Activated CD4-positive, alpha-beta T cell treated with anti-CD3 and anti-CD28 coated beads, Interleukin-2, amount 10 ng/mL, durations not matched to agents 24 days and 14 days (primary cell): ENCODE data around the gene NDUFB10. TPM values are rescaled to one million over a fixed set of nuclear protein-coding genes. Genes with fewer than 3 reads are reported as not detected.

Experiments
- DNase-seq: peaks from one replicate; pipeline ENCODE4 v3.0.0; 2022
- H3K27ac Mint-ChIP-seq: one replicate; pipeline ENCODE4 v1.8.0; 2022; ENCODE audit warnings: mild to moderate bottlenecking, mixed read lengths
- H3K27me3 Mint-ChIP-seq: one replicate; pipeline ENCODE4 v1.8.0; 2022; ENCODE audit warnings: mixed read lengths
- H3K36me3 Mint-ChIP-seq: one replicate; pipeline ENCODE4 v1.8.0; 2022; ENCODE audit warnings: low read depth, mild to moderate bottlenecking, mixed read lengths
- H3K4me1 Mint-ChIP-seq: one replicate; pipeline ENCODE4 v1.8.0; 2021; ENCODE audit warnings: mixed read lengths
- H3K4me3 Mint-ChIP-seq: one replicate; pipeline ENCODE4 v1.8.0; 2022; ENCODE audit warnings: mild to moderate bottlenecking, moderate library complexity, mixed read lengths
- H3K9me3 Mint-ChIP-seq: one replicate; pipeline ENCODE4 v1.8.0; 2021; ENCODE audit warnings: mixed read lengths
- intact Hi-C: fragments of 100-400 bp; cut with micrococcal nuclease; formaldehyde crosslinking; loops from one replicate; pipeline ENCODE4 v1.15.1; 2023
- total RNA-seq: library from RNA; stranded (reverse); gene quantifications from 2 replicates; pipeline ENCODE4 v1.2.3, GENCODE V29; 2022

Gene NDUFB10
- total RNA-seq, 1 donor from 2014 or later, result 141 TPM

GRCh38 chr16:1998360-1998835 lies 39.1 kb downstream of the NDUFB10 start:
- Mint-ChIP-seq H3K27ac (no peak overlapping the region), H3K36me3 (peaks cover 32% of the 10 kb centered on the region), H3K4me3 (no peak overlapping the region), H3K9me3 (no peaks in the 10 kb centered on the region), H3K4me1 (peaks cover 8% of the 10 kb centered on the region), H3K27me3 (no peaks in the 10 kb centered on the region)
- intact Hi-C loops, result no loop called here
- no peak for DNase-seq

DNA sequence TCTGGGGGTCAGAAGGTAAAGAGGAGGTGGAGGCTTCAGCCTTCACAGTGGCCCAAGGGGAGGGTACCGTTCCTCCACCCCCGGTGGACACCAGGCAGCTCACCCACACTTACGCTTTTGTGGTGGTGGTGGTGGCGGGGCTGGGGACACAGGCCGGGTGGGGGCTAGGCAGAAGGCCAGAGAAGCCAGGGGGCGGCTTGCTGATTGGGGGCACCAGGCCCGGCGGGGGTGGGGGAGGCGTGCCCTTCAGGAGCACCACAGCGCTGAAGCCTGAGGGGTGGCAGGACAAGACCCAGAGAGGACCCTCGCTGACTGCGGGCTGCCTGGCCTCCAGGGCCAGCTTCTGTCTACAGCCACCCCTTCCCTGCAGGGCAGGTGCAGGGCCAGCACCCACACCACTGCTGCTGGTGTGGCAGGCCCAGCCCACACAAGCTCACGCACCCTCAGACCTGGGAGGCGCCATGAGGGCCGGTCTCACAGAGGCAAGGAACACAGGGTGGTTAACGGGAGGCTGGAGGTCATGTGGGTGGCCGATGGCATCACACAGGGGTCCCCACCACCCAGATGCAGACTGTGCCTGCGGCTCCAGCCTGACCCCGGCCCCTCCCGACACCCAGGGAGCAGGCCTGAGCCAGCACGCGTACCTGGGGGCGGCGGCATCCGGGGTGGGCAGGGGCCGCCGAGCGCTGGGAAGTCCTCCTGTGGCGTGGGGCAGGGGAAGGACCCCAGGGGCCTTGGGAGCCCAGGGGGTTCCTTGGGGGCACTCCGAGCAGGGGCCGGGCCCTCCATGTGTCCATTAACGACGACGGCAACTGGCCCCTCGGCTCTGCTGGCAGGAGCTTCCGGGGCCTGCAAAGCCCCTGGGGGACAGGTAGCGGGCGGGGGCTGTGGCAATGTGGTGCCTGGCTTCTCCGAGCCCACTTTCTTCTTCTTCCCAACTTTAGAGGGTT lies 39.8 kb downstream of the NDUFB10 start:
- Mint-ChIP-seq H3K4me3 (no peak overlapping the region), H3K27me3 (no peaks in the 10 kb centered on the region), H3K27ac (no peak overlapping the region), H3K36me3 (peaks cover 32% of the 10 kb centered on the region), H3K9me3 (no peaks in the 10 kb centered on the region), H3K4me1 (peaks cover 7% of the 10 kb centered on the region)
- DNase-seq, result no peak
- intact Hi-C loops, result no loop called here

DNA sequence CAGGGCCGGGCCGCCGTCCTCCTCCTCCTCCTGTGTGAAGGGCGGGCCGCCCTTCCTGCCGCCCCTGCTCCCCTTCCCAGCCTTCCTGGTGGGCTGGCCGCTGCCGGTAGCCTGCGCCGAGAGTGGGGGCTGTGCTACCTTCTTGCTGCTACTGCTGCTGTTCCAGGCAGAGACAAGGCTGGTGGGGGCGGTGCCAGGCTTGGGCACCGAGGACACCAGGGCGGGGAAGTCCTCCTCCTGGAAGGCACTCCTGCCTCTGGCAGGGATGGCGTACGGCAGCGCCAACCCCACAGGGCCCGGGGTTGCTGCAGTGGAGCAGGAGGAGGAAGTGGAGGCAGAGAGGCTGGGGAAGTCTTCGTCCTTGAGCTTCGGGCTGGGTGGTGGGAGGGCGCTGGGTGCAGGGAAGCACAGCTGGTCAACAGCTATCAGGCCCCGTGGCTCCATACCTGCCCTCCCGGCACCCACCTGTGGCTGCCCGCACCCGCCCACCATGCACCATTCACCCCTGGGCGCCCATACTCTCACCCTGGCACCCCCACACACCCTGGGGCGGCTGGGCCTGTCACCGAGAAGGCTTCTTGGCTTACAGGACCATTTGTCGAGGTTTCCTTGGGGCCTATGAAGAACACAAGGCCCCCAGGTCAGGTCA lies 40.7 kb downstream of the NDUFB10 start:
- H3K4me1 Mint-ChIP-seq, result peaks cover 11% of the 10 kb centered on the region
- H3K4me3 Mint-ChIP-seq, result no peak overlapping the region
- H3K9me3 Mint-ChIP-seq, result no peaks in the 10 kb centered on the region
- peaks cover 32% of the 10 kb centered on the region for H3K36me3 Mint-ChIP-seq
- DNase-seq, result no peak
- intact Hi-C loops, result loop anchor here (10.0 kb wide), 1 partner anchor 215 kb away; the partner anchor contains the start of genes BRICD5 and PGP
- H3K27ac Mint-ChIP-seq, result no peak overlapping the region
- H3K27me3 Mint-ChIP-seq, result no peaks in the 10 kb centered on the region

DNA sequence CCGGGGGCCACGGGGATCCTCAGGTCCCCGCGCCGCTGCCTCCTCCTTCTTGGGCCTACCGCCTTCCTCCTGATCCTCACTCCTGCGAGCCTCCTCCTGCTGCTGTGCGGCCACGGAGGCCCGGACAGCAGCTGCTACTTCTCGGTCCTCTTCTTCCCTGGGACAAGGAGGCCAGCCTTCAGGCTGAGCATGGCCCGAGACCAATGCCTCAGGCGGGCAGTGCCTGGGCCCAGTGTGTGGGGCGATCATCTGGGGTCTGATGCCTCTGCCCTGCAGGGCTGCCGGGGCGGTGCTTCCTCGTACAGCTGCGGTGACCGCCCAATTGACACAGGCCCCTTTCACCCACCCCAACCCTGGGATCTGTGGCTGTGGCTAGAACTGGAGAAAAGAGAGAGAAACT lies 41.7 kb downstream of the NDUFB10 start:
- H3K4me3 Mint-ChIP-seq, result no peak overlapping the region
- no peak overlapping the region for H3K27ac Mint-ChIP-seq
- H3K4me1 Mint-ChIP-seq, result peaks cover 11% of the 10 kb centered on the region
- intact Hi-C loops, result loop anchor here (10.0 kb wide), 1 partner anchor 214 kb away; the partner anchor contains the start of genes BRICD5 and PGP
- H3K27me3 Mint-ChIP-seq, result no peaks in the 10 kb centered on the region
- DNase-seq, result no peak
- H3K36me3 Mint-ChIP-seq, result peaks cover 27% of the 10 kb centered on the region
- H3K9me3 Mint-ChIP-seq, result no peaks in the 10 kb centered on the region

DNA sequence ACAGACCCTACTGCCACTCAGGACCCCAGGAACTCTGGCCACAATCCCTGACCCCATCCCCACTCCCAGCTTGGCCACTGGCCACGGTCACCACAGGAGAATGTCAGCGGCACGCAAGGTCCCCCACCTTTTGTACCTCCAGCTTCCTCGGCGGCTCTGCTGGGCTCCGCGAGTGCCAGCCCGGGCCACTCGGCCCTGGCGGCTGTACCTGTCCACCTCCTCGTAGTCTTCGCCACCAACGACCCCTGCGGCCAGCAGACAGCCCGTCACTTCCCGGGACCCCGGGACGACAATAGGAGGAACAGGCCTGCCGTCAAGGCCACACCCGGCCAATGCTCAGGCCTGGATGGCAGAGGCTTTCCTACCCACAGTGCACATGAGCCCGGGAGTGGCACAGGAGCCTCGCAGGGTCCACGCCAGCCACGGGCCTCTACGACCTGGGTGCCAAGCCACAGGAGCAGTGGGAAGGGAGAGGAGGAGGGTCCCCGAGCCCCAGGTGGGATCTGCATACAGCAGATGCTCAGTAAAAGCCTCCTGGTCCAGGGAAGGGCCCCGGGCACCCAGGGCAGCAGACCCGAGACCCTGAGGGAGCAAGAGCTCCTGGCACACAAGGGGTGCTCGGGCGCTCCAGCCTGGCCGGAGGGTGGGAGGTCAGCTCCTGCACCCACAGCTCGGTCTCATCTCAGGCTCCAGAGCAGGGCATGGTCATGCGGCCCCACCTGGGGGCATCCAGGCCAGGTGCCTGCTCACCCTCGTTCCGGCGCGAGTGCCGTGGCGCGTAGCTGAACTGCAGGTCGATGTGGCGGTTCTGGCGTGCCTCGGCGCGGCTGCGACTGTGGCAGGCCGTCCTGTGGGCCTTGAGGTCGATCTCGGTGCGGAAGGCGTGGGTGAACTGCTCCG lies 42.4 kb downstream of the NDUFB10 start:
- H3K27me3 Mint-ChIP-seq, result no peaks in the 10 kb centered on the region
- no peak overlapping the region for H3K27ac Mint-ChIP-seq
- peaks cover 13% of the 10 kb centered on the region for H3K4me1 Mint-ChIP-seq
- H3K36me3 Mint-ChIP-seq, result peaks cover 29% of the 10 kb centered on the region
- H3K4me3 Mint-ChIP-seq, result no peak overlapping the region
- H3K9me3 Mint-ChIP-seq, result no peaks in the 10 kb centered on the region
- DNase-seq, result no peak
- intact Hi-C loops, result loop anchor here (10.0 kb wide), 1 partner anchor 213 kb away; the partner anchor contains the start of genes BRICD5 and PGP

DNA sequence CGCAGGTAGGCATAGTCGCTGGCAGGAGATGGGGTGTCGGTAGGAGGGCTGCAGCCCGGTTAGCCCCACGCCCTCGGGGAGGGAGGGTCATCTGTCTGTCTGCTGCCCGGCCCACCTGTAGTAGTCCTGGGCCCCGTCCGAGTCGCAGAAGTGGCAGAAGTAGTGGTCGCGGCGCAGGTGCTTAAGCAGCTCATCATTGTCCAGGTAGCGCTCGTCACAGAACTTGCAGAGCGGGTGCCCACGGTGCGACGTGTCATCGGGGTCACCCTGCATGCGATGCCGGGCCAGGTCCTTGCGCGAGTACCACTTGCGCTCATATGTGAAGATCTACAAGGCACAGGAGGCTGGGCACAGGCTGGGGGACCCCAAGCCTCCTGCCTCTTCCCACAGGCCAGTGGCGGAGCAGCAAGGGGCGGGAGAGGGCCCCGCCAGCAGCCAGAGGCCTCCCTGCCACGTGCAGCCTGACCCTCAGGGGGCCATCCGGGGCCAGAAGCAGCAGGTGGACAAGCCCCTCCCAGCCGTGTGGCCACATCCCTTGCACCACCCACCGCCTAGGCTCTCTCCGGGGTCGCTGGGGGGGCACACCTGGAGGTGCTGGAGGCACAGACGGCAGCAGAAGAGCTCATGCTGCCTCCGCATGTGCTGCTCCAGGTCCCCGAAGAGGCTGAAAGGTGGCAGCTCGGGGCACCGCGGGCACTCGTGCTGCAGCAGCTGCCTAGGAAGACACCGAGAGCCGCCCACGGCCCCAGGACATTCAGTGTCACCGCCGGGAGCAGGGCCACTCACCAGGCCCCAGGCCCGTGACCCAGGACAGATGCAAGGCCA lies 43.3 kb downstream of the NDUFB10 start:
- no peak overlapping the region for H3K4me3 Mint-ChIP-seq
- H3K4me1 Mint-ChIP-seq, result peaks cover 20% of the 10 kb centered on the region
- H3K27ac Mint-ChIP-seq, result no peak overlapping the region
- H3K36me3 Mint-ChIP-seq, result peaks cover 28% of the 10 kb centered on the region
- intact Hi-C loops, result loop anchor here (10.0 kb wide), 1 partner anchor 212 kb away; the partner anchor contains the start of genes BRICD5 and PGP
- no peaks in the 10 kb centered on the region for H3K9me3 Mint-ChIP-seq
- DNase-seq, result no peak
- H3K27me3 Mint-ChIP-seq, result no peaks in the 10 kb centered on the region

GRCh38 chr16:2003231-2003826 lies 44.0 kb downstream of the NDUFB10 start:
- no peaks in the 10 kb centered on the region for H3K27me3 Mint-ChIP-seq
- intact Hi-C loops, result loop anchor here (10.0 kb wide), 1 partner anchor 211 kb away; the partner anchor contains the start of genes BRICD5 and PGP
- peaks cover 32% of the 10 kb centered on the region for H3K36me3 Mint-ChIP-seq
- peaks cover 25% of the 10 kb centered on the region for H3K4me1 Mint-ChIP-seq
- no peak overlapping the region for H3K4me3 Mint-ChIP-seq
- H3K27ac Mint-ChIP-seq, result no peak overlapping the region
- no peak for DNase-seq
- H3K9me3 Mint-ChIP-seq, result no peaks in the 10 kb centered on the region

DNA sequence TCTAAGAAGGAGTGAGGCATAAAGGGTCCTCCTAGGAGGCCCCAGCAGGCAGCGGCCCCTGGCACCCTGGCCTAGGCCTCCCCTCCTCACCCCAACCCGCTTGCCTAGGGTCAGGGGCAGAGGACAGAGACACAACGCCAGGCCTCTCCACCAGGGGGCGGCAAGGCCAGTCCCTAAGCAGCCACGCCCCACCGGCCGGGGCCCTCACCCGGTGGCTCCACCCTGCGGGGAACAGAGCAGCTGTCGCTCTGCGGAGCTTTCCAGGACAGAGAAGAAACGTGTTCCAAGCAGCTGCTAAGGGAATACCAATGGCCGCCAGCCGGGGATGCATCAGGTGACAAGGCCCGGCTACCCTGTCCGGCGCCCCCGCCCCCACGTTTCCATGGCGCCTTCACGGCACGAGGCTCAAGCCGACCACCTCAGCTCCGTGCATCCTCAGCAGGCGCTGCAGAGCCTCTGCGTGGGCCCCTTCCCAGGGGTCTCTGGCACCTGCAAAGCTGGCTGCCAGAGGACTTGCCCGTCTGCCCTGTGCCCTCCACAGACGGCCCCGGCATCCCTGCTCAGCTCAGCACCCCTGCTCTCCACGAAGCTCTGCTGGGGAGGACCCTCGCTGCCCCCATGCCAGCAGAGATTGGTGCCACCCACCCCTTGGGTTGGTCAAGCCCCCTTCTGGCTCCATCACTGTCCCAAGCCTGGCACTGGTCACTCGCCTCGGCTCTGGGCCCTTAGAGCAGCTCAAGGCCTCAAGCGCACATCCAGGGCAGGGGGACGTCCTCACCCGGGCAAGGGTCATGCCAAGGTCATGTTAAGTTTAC lies 44.7 kb downstream of the NDUFB10 start:
- Mint-ChIP-seq H3K36me3 (peaks cover 34% of the 10 kb centered on the region), H3K4me1 (peaks cover 30% of the 10 kb centered on the region), H3K4me3 (no peak overlapping the region), H3K27ac (no peak overlapping the region), H3K27me3 (no peaks in the 10 kb centered on the region), H3K9me3 (no peaks in the 10 kb centered on the region)
- intact Hi-C loops, result loop anchor here (10.0 kb wide), 1 partner anchor 211 kb away; the partner anchor contains the start of genes BRICD5 and PGP
- peak; percentile 97 for DNase-seq

GRCh38 chr16:2004795-2005517 lies 45.6 kb downstream of the NDUFB10 start:
- intact Hi-C loops, result loop anchor here (5.0 to 10.0 kb wide), 3 partner anchors 33 to 247 kb away; partner anchors contain the start of genes BRICD5, ECI1, PGP and TBL3

DNA sequence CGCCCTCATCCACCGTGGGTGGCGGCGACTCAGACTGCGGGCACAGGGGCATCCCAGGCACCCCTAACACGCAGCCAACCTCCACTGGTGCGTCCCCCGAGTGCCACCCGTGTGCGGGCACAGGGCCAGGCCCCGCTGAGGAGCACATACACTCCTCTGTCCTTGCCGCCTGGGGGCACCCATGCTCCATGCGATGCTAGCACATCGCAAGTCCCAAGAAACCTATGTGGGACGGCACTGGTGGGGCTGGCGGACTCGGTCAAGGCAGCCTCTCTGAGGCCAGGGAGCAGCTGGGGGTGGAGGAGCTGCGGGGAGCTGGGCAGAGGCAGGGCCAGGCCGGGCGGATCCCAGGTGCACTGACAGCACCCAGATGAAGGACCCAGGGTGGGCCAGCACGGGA lies 46.3 kb downstream of the NDUFB10 start:
- Mint-ChIP-seq H3K27me3 (no peaks in the 10 kb centered on the region), H3K36me3 (peaks cover 36% of the 10 kb centered on the region), H3K9me3 (no peaks in the 10 kb centered on the region), H3K4me1 (peaks cover 33% of the 10 kb centered on the region), H3K27ac (no peak overlapping the region), H3K4me3 (no peak overlapping the region)
- no peak for DNase-seq
- intact Hi-C loops, result loop anchor here (5.0 to 10.0 kb wide), 3 partner anchors 33 to 247 kb away; partner anchors contain the start of genes BRICD5, ECI1, PGP and TBL3

More at GRCh38 chr16:2004795-2005517, 45.6 kb downstream of the NDUFB10 start:
- Mint-ChIP-seq H3K4me1 (peaks cover 30% of the 10 kb centered on the region), H3K27me3 (no peaks in the 10 kb centered on the region), H3K36me3 (peaks cover 33% of the 10 kb centered on the region), H3K27ac (no peak overlapping the region), H3K4me3 (no peak overlapping the region), H3K9me3 (no peaks in the 10 kb centered on the region)
- no peak for DNase-seq

DNA sequence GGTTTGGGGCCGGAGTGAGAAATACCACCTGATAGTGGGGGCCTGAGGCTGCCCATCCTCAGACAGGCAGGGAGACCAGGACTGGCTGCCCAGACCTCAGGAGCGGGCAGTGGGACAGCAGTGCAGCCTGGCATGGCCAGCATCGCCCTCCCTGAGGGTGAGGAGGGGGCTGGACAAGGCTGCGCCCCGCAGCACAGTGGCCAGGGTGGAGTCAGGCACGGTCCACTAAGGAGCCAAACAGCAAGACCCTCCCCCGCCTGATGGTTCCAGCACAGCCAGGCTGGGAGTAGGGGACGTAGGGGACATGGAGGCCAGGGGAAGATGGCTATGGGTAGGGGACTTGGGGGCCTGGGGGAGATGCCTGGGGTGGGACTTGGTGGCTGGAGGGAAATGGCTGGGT lies 47.0 kb downstream of the NDUFB10 start:
- H3K27ac Mint-ChIP-seq, result peak overlapping the region; percentile 39
- no peaks in the 10 kb centered on the region for H3K27me3 Mint-ChIP-seq
- peaks cover 33% of the 10 kb centered on the region for H3K4me1 Mint-ChIP-seq
- peaks cover 31% of the 10 kb centered on the region for H3K36me3 Mint-ChIP-seq
- intact Hi-C loops, result loop anchor here (5.0 to 10.0 kb wide), 3 partner anchors 34 to 246 kb away; partner anchors contain the start of genes BRICD5, ECI1, PGP and TBL3
- no peak for DNase-seq
- H3K9me3 Mint-ChIP-seq, result no peaks in the 10 kb centered on the region
- peak overlapping the region; percentile 87 for H3K4me3 Mint-ChIP-seq
